Skeletal muscle tissue (tissue), 4 donors: Measurements from ENCODE around the gene KCNJ15. TPM values are rescaled to one million over a fixed set of nuclear protein-coding genes. Genes with fewer than 3 reads are reported as not detected.

ENCODE experiments used
- H3K27ac ChIP-seq: one replicate; pipeline ENCODE4 v1.7.0; 2013; ENCODE audit warnings: mild to moderate bottlenecking, low read depth, low read length, inconsistent platforms
- H3K27me3 ChIP-seq, 3 donors: one replicate each; pipeline ENCODE4 v1.7.0; 2013; ENCODE audit warnings: low read length in 3 of 3; ENCODE audit not compliant: control insufficient read depth in 3 of 3, insufficient read depth in 3 of 3
- H3K36me3 ChIP-seq, 3 donors: one replicate each; pipeline ENCODE4 v1.7.0; 2013; ENCODE audit warnings: low read length in 3 of 3; ENCODE audit not compliant: control insufficient read depth in 3 of 3, insufficient read depth in 3 of 3
- H3K4me1 ChIP-seq, 3 donors: one replicate each; pipeline ENCODE4 v1.7.0; 2013; ENCODE audit warnings: low read length in 3 of 3, mild to moderate bottlenecking in 3 of 3; ENCODE audit not compliant: control insufficient read depth in 3 of 3, insufficient read depth in 3 of 3
- H3K4me3 ChIP-seq, 3 donors: one replicate each; pipeline ENCODE4 v1.7.0; 2013; ENCODE audit warnings: low read length in 3 of 3
- H3K9ac ChIP-seq, 3 donors: one replicate each; pipeline ENCODE4 v1.7.0; 2013; ENCODE audit warnings: low read length in 3 of 3, mild to moderate bottlenecking in 3 of 3, moderate library complexity in 2 of 3, low read depth in 1 of 3
- H3K9me3 ChIP-seq, 3 donors: one replicate each; pipeline ENCODE4 v1.7.0; 2013; ENCODE audit warnings: low read length in 3 of 3; ENCODE audit not compliant: control insufficient read depth in 3 of 3
- total RNA-seq: library from RNA; depleted of rRNA; stranded (reverse); fragments of >200 nt; gene quantifications from one replicate; pipeline ENCODE4 v1.2.3, GENCODE V29; 2014
- donor health status: Osteomylitis.

Gene KCNJ15
- total RNA-seq, 1 donor from 2014 or later = 0.52 TPM

- no peaks in the 10 kb centered on the region for H3K9me3 ChIP-seq
- peaks cover 0 to 2% (median 0%) of the 10 kb centered on the region in 3 donors for H3K27me3 ChIP-seq
- H3K27ac ChIP-seq = no peak overlapping the region
- H3K4me3 ChIP-seq = no peak overlapping the region
- peaks cover 0 to 7% (median 2%) of the 10 kb centered on the region in 3 donors for H3K4me1 ChIP-seq
- no peaks in the 10 kb centered on the region for H3K36me3 ChIP-seq
- H3K9ac ChIP-seq = no peak overlapping the region
Measured at GRCh38 chr21:38306433-38307141, 49.8 kb downstream of the KCNJ15 start.

- Histone ChIP-seq H3K9ac (no peak overlapping the region), H3K4me3 (no peak overlapping the region), H3K27me3 (peaks cover 0 to 2% (median 0%) of the 10 kb centered on the region in 3 donors), H3K27ac (peak overlapping the region; percentile 23), H3K36me3 (no peaks in the 10 kb centered on the region), H3K9me3 (no peaks in the 10 kb centered on the region), H3K4me1 (peaks cover 0 to 5% (median 2%) of the 10 kb centered on the region in 3 donors)
Measured at GRCh38 chr21:38307771-38308531, 51.2 kb downstream of the KCNJ15 start.

- H3K36me3 ChIP-seq = no peaks in the 10 kb centered on the region
- H3K9me3 ChIP-seq = no peaks in the 10 kb centered on the region
- H3K27ac ChIP-seq = peak overlapping the region; percentile 30
- no peak overlapping the region for H3K9ac ChIP-seq
- peaks cover 0 to 5% (median 2%) of the 10 kb centered on the region in 3 donors for H3K4me1 ChIP-seq
- peaks cover 0 to 2% (median 0%) of the 10 kb centered on the region in 3 donors for H3K27me3 ChIP-seq
- H3K4me3 ChIP-seq = no peak overlapping the region
Measured at GRCh38 chr21:38308532-38309119, 51.8 kb downstream of the KCNJ15 start.

GRCh38 chr21:38310646-38311485, 54.1 kb downstream of the KCNJ15 start:
- Histone ChIP-seq H3K27me3 (peaks cover 0 to 2% (median 0%) of the 10 kb centered on the region in 3 donors), H3K27ac (no peak overlapping the region), H3K9me3 (no peaks in the 10 kb centered on the region), H3K4me3 (no peak overlapping the region), H3K4me1 (peaks cover 2 to 7% (median 3%) of the 10 kb centered on the region in 3 donors), H3K36me3 (no peaks in the 10 kb centered on the region), H3K9ac (no peak overlapping the region)

- Histone ChIP-seq H3K27me3 (peaks cover 0 to 2% (median 0%) of the 10 kb centered on the region in 3 donors), H3K4me1 (peaks cover 1 to 5% (median 3%) of the 10 kb centered on the region in 3 donors), H3K27ac (no peak overlapping the region), H3K36me3 (no peaks in the 10 kb centered on the region), H3K9me3 (no peaks in the 10 kb centered on the region), H3K4me3 (no peak overlapping the region), H3K9ac (no peak overlapping the region)
Measured at GRCh38 chr21:38311765-38312164, 55.0 kb downstream of the KCNJ15 start.

- peaks cover 0 to 2% (median 0%) of the 10 kb centered on the region in 3 donors for H3K27me3 ChIP-seq
- H3K9ac ChIP-seq = no peak overlapping the region
- no peaks in the 10 kb centered on the region for H3K9me3 ChIP-seq
- no peak overlapping the region for H3K27ac ChIP-seq
- no peak overlapping the region for H3K4me3 ChIP-seq
- no peaks in the 10 kb centered on the region for H3K36me3 ChIP-seq
- H3K4me1 ChIP-seq = peaks cover 0 to 5% (median 3%) of the 10 kb centered on the region in 3 donors
Measured at GRCh38 chr21:38312822-38313221, 56.0 kb downstream of the KCNJ15 start.

- no peaks in the 10 kb centered on the region for H3K36me3 ChIP-seq
- peaks cover 0 to under 1% (median 0%) of the 10 kb centered on the region in 3 donors for H3K27me3 ChIP-seq
- H3K4me1 ChIP-seq = peaks cover 0 to 3% (median 2%) of the 10 kb centered on the region in 3 donors
- no peak overlapping the region for H3K9ac ChIP-seq
- H3K4me3 ChIP-seq = no peak overlapping the region
- H3K9me3 ChIP-seq = no peaks in the 10 kb centered on the region
- no peak overlapping the region for H3K27ac ChIP-seq
Measured at GRCh38 chr21:38314558-38314957, 57.8 kb downstream of the KCNJ15 start.

GRCh38 chr21:38315122-38315521, 58.3 kb downstream of the KCNJ15 start:
- Histone ChIP-seq H3K27ac (no peak overlapping the region), H3K4me1 (peaks cover 0 to 3% (median 2%) of the 10 kb centered on the region in 3 donors), H3K36me3 (no peaks in the 10 kb centered on the region), H3K9me3 (no peaks in the 10 kb centered on the region), H3K9ac (no peak overlapping the region), H3K27me3 (no peaks in the 10 kb centered on the region), H3K4me3 (no peak overlapping the region)

GRCh38 chr21:38319781-38320180, 63.0 kb downstream of the KCNJ15 start:
- H3K27me3 ChIP-seq = peaks cover under 1 to 4% (median 4%) of the 10 kb centered on the region in 3 donors
- H3K27ac ChIP-seq = no peak overlapping the region
- no peaks in the 10 kb centered on the region for H3K9me3 ChIP-seq
- no peak overlapping the region for H3K4me3 ChIP-seq
- H3K4me1 ChIP-seq = peaks cover 0 to 4% (median 0%) of the 10 kb centered on the region in 3 donors
- no peaks in the 10 kb centered on the region for H3K36me3 ChIP-seq
- H3K9ac ChIP-seq = no peak overlapping the region
